Ishikawa (cell line): ENCODE data around the gene LST1.

Source experiments
- EP300 ChIP-seq: IDR thresholded peaks from 2 replicates; pipeline ENCODE4 v1.6.1; 2012; ENCODE audit warnings: borderline replicate concordance
- RAD21 ChIP-seq: IDR thresholded peaks from 2 replicates; pipeline ENCODE4 v1.6.1; 2012; ENCODE audit warnings: low read depth

- TF ChIP-seq RAD21: no peak
- no peak for TF ChIP-seq EP300
Observed at GRCh38 chr6:31557443-31558317, 28.4 kb upstream of the LST1 start.
